HEK293 (cell line): ENCODE measurements around the gene KIFAP3.

Experiments
- CTCF ChIP-seq: fragments of 450-650 bp; formaldehyde crosslinking; IDR thresholded peaks from 2 replicates; pipeline ENCODE4 v1.5.1; 2016; ENCODE audit warnings: missing biosample characterization, missing genetic modification characterization
- HOXA7 ChIP-seq: sonication (generic); formaldehyde crosslinking; IDR thresholded peaks from 2 replicates; pipeline ENCODE4 v1.8.1; 2022; ENCODE audit warnings: missing genetic modification reagents, borderline replicate concordance
- RBAK ChIP-seq: fragments of 450-650 bp; formaldehyde crosslinking; IDR thresholded peaks from 2 replicates; pipeline ENCODE4 v1.5.1; 2016; ENCODE audit warnings: missing biosample characterization, missing genetic modification characterization
- ZBTB10 ChIP-seq: fragments of 450-650 bp; formaldehyde crosslinking; IDR thresholded peaks from 2 replicates; pipeline ENCODE4 v1.5.1; 2016; ENCODE audit warnings: missing biosample characterization, missing genetic modification characterization
- ZBTB7A ChIP-seq: fragments of 450-650 bp; formaldehyde crosslinking; IDR thresholded peaks from 2 replicates; pipeline ENCODE4 v1.5.1; 2016; ENCODE audit warnings: low read depth, missing biosample characterization, missing genetic modification characterization
- ZFP41 ChIP-seq: fragments of 450-650 bp; formaldehyde crosslinking; IDR thresholded peaks from 2 replicates; pipeline ENCODE4 v1.5.1; 2016; ENCODE audit warnings: missing biosample characterization, missing genetic modification characterization, borderline replicate concordance
- ZNF311 ChIP-seq: fragments of 450-650 bp; formaldehyde crosslinking; IDR thresholded peaks from 2 replicates; pipeline ENCODE4 v1.5.1; 2017; ENCODE audit warnings: missing biosample characterization, missing genetic modification characterization, borderline replicate concordance

- TF ChIP-seq ZNF311 (no peak), HOXA7 (CRISPR knock-in tag) (no peak), CTCF (tag by site-specific recombination) (no peak), ZBTB10 (tag by site-specific recombination) (no peak), ZFP41 (tag by site-specific recombination) (no peak), ZBTB7A (tag by site-specific recombination) (no peak), RBAK (tag by site-specific recombination) (no peak)
Measured at GRCh38 chr1:170076199-170076598, 1.7 kb upstream of the KIFAP3 start.
